Measurements from ENCODE around the gene ZNF3.

DNA sequence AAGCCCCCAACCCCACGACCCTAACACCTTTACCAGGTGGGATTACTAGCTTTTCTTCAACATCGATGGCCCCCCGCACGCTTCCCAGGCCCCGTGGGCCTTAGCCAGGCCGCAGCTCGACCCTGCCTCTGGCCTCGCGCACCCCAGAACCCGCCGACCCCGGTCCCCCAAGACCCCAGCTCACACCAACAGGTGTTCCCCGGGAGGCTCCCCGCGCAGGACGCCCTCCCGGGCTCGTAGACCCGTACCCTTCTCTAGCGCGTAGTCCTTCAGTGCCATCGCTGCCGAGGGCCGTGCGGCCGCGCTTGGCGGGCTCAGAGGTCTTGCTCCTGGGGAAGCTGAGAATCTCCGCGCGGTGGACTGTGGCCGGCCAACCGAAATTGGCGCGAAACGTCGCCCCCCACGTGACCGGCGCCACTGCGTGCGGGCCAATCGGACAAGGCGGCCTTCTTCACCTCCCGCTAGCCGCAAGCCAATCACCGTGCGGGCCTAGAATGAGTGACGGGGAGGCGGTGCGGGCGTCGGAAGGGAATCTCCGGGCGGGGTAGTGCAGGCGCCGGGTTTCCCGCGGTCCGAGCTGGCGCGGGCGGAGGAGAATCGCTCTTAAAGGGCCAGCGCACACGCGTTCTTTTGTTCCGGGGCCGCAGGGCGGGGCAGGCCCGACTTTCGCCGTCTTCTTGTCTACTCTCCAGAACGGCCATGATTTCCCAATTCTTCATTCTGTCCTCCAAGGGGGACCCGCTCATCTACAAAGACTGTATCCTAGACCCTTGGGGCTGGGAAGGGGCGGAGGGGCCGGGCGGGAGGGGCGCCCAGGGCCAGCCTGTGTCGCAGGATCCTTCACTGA is 19.7 kb upstream of the ZNF3 start, which contains the start of the genes AP4M1 and MCM7:
- TF ChIP-seq, protein P1, sequence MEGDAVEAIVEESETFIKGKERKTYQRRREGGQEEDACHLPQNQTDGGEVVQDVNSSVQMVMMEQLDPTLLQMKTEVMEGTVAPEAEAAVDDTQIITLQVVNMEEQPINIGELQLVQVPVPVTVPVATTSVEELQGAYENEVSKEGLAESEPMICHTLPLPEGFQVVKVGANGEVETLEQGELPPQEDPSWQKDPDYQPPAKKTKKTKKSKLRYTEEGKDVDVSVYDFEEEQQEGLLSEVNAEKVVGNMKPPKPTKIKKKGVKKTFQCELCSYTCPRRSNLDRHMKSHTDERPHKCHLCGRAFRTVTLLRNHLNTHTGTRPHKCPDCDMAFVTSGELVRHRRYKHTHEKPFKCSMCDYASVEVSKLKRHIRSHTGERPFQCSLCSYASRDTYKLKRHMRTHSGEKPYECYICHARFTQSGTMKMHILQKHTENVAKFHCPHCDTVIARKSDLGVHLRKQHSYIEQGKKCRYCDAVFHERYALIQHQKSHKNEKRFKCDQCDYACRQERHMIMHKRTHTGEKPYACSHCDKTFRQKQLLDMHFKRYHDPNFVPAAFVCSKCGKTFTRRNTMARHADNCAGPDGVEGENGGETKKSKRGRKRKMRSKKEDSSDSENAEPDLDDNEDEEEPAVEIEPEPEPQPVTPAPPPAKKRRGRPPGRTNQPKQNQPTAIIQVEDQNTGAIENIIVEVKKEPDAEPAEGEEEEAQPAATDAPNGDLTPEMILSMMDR (optimal IDR thresholded peaks at IDR 0.05 in 1 of 3, IDR thresholded peaks at IDR 0.05 in 1 of 3, conservative IDR thresholded peaks at IDR 0.05 in 1 of 3; ENCODE audit: extremely low read depth in 1 of 3, insufficient read depth in 2 of 3, low read length in 3 of 3), result no peak
- TF ChIP-seq EZH2 (IDR thresholded peaks at IDR 0.05; ENCODE audit: low read length), result no peak

Data from keratinocyte (primary cell).